Retinal pigment epithelial cell (primary cell): ENCODE data around the gene RPTOR.

ENCODE experiments used
- DNase-seq: peaks from one replicate; pipeline ENCODE4 v3.0.0-alpha.2; 2010; ENCODE audit warnings: low read depth
- H3K4me3 ChIP-seq: 2 replicates; pipeline ENCODE4 v1.5.1; 2011; ENCODE audit warnings: mild to moderate bottlenecking, low read length, control low read depth, moderate library complexity
- CTCF ChIP-seq: conservative IDR thresholded peaks from 2 replicates; pipeline ENCODE4 v1.5.1; 2011; ENCODE audit warnings: low read depth, low read length, control low read depth, inconsistent platforms

RPTOR gene

GRCh38 chr17:80998118-80998747 is 453.6 kb downstream of the RPTOR start:
- no peak overlapping the region for H3K4me3 ChIP-seq
- no peak for TF ChIP-seq CTCF
- no peak for DNase-seq

GRCh38 chr17:80998748-80999535 is 454.3 kb downstream of the RPTOR start:
- no peak overlapping the region for H3K4me3 ChIP-seq
- TF ChIP-seq CTCF, result no peak
- DNase-seq, result no peak

DNA sequence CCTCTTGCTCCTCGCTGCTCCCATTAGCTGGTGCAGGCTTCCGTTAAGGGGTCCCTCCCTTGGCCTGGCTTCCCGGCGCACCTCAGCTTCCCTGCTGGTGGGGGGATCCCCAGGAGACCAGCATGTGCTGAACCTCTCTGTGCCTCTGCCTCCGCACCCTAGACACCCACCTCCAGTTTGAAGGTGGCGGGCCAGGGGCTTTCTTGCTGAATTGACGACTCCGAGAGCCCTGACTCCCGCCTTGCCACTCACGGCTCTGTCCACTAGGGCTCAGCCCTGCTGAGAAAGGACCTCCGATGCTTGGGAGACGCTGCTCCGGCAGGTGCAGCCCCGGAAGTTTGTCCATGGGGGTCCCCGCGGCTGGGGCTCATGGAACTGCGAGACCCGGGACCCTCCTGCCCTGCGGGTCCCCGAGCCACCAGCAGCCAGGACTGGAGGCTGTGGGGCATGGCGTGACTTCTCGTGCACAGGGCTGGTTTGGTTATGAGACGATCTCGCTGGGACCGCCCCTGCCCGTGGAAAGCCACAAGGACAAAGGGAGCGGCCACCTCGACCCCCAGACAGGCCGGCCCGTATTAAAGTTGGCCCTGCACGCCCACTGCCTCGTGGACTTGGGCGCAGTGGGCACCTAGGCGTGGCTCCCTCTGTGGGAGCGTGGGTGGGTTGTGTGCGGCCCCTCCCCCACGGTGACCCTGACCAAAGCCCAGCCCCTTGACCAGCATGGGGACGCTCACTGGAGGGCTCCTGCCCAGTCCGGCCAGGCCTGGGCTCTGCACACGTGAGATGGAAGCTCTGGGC is 455.1 kb downstream of the RPTOR start:
- no peak for TF ChIP-seq CTCF
- no peak for DNase-seq
- no peak overlapping the region for H3K4me3 ChIP-seq

DNA sequence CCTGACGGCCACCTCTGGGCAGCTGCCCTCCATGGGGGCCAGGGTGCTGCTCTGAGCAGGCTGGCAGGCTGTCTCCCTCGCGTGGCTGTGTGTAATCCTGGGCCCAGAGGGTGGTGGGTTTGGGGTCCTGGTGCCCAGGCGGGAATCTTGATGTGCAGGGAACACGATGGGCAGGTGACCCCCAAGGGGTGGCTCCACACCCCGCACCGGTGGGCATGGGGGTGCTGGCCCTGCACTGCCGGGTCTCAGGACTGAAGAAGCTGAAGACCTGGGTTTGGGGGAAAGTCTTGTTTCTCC is 455.6 kb downstream of the RPTOR start:
- no peak overlapping the region for H3K4me3 ChIP-seq
- no peak for DNase-seq
- no peak for TF ChIP-seq CTCF

GRCh38 chr17:81000631-81001357 is 456.2 kb downstream of the RPTOR start:
- DNase-seq, result no peak
- TF ChIP-seq CTCF, result no peak
- H3K4me3 ChIP-seq, result no peak overlapping the region

GRCh38 chr17:81002013-81002384 is 457.4 kb downstream of the RPTOR start:
- DNase-seq, result no peak
- no peak overlapping the region for H3K4me3 ChIP-seq
- no peak for TF ChIP-seq CTCF
